ENCODE measurements around the gene OR6F1.
"Not testable (repeated sequence)": the region's sequence is repeated elsewhere in the genome, so short reads cannot be mapped to it uniquely, and the experiment has no call there.

The OR6F1 gene

DNA sequence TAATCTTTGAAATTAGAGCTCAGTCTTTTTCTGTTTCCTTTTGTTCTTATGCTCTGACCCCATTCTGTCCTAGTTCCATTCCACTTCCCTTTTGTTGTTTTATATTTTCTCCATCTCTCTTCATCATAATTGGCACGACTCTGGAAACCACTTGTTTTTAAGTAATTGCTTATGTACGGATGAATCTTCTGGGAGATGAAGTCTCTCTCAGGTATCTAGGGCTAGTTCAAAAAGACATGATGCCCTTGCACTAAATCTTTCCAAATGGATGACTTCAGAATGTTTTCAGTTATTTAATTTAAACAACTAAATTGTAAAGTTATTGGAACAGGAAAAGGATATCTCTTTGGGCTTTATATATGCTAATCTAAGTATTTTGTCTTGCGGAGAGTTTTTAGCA, at the start of gene OR6F1:
TSS of gene OR6F1 (minus strand) at position 101 of the 400 bp plus-strand sequence. CDS start 3,891 bp downstream, outside the sequence.
- in situ Hi-C loops (cut with MboI; ENCODE audit: low pct_unique_long_range_greater_than_20kb, low sequenced_read_pairs), result no loop called here
- no peak for DNase-seq

DNA sequence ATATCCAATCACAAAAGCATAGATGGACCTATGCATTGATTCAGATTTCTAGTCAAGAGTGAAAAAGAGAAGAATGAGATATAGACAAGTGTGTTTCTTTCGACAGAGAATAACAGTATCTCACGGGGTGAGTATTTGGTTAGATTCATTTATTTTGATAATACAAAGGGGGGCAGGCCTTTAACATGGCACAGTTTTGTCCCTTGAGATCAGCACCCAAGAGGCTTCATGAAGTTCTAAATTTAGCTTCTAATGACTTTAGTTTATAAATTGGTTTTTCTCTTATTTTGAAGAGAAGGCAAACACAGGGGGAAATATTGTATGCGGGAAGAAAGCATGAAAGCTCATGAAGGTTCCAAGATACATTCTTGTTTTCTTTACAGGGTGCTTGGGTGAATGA, 44.0 kb upstream of the OR6F1 start, which contains the start of gene OR1C1:
TSS of gene OR1C1 (minus strand) at position 101 of the 400 bp plus-strand sequence. CDS start 2,150 bp downstream, outside the sequence.
- in situ Hi-C loops (cut with MboI; ENCODE audit: low pct_unique_long_range_greater_than_20kb, low sequenced_read_pairs), result no loop called here
- no peak for DNase-seq

DNA sequence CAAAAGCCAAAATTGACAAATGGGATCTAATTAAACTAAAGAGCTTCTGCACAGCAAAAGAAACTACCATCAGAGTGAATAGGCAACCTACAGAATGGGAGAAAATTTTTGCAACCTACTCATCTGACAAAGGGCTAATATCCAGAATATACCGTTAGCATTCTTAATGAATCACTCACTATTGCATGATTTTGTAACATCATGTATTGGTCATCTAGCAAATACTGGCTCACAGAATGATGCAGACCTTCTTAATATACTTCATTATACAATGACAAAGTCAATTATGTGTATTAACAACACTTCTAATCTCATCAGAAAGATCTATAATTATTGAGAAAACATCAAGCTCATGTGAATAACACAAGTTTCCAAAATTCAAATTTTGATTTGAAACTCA, 37.9 kb upstream of the OR6F1 start:
- in situ Hi-C loops (cut with MboI; ENCODE audit: low pct_unique_long_range_greater_than_20kb, low sequenced_read_pairs); DNase-seq: not testable (repeated sequence)

DNA sequence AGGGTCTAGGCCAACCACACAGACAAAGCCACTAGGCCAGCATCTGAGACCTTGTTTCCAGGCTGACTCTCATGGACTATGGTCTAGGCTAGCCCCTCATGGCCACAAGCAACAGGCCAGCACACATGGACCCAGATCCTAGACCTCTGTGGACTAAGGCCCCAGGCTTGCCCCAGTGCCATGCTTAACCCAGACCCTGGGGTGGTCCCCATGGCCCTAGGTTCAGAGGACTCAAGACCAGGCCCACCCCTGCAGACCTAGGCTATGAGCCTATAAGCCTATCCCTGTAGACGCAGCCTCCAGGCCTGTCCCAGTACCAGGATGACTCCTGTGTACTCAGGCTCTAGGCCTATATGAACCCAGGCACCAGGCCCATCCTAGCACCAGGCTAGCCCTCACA, 33.4 kb upstream of the OR6F1 start:
- in situ Hi-C loops (cut with MboI; ENCODE audit: low pct_unique_long_range_greater_than_20kb, low sequenced_read_pairs), result no loop called here
- no peak for DNase-seq

DNA sequence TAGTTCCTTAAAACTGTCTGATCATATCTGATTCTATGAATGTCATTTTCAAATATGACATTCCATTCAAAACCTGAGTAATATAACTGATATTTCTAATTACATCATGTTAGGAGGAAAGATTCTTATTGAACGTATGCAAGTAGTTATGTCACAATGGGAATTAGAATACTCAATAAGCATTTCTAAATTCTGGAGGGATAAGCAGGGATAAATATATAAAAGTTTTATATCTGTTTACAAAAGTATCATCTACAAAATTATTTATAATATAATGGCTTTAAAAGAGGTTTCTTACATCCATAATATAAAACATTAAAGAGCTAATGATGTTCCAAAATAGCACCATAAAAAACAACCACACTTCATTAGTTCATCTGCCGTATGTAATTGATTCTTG, 31.6 kb upstream of the OR6F1 start, which contains the start of gene OR14A2:
TSS of gene OR14A2 (minus strand) at position 101 of the 400 bp plus-strand sequence.
- no peak for DNase-seq
- in situ Hi-C loops (cut with MboI; ENCODE audit: low pct_unique_long_range_greater_than_20kb, low sequenced_read_pairs), result no loop called here

DNA sequence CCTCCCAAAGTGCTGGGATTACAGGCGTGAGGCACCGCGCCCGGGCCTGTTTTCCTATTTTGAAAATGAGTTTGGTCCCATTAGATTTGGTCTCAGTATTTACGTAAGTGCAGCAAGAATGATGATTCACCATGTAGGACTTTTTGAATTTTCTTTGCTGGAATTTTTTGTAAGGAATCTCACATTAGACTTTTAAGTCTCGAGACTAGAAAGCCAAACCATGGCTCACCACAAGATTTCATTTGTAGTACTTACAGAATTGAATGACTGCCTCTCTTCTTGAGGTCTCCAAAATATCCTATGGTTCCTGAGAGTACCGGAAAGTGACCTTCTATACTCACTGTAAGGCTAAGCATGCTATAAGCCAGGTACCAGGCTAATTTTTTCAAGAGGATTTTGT, 31.2 kb upstream of the OR6F1 start:
- in situ Hi-C loops (cut with MboI; ENCODE audit: low pct_unique_long_range_greater_than_20kb, low sequenced_read_pairs), result no loop called here
- no peak for DNase-seq

DNA sequence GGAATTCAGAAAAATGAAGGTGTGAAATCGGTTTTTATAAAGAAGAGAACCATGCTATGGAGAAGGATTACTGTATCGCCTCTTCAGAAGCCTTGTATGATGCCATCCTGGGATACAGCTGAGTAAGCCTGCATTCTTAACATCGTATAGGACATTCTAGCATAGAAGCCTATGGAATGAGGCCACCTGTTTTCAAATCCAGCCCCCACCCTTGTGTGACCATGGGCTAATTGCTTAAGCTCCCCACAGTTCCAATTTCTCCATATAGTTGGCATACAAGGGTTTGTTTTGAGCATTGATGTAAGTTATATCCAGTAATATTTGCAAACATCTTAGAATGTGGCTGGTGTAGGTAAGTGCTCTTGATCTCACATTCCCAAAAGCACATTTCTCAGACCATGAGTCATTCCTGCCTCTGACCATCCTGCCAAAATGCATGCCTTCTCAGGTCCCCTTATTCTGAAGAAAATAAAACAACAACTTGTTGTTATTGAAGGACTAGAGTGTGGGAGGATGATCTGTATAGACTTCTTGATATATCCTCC, 30.0 kb upstream of the OR6F1 start:
- no peak for DNase-seq
- in situ Hi-C loops (cut with MboI; ENCODE audit: low pct_unique_long_range_greater_than_20kb, low sequenced_read_pairs), result no loop called here

DNA sequence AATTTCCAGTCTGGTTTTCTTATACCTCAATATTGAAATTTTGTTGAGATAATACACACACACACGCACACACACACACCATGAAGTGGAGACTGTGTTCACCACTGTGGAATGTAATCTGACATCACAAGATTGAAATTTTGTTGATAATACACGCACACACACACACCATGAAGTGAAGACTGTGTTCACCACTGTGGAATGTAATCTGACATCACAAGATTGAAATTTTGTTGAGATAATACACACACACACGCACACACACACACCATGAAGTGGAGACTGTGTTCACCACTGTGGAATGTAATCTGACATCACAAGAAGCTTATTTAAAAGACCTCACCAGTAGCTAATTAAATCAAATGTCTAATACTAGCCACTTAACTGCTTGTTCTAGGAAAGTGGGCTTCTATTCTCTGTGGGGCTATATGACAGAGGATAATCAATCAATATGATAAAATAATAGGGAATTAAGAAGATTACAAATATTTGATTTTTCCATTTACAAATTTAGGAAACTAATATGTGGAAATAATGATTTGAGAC, 25.8 kb upstream of the OR6F1 start:
- DNase-seq; in situ Hi-C loops (cut with MboI; ENCODE audit: low pct_unique_long_range_greater_than_20kb, low sequenced_read_pairs): not testable (repeated sequence)

DNA sequence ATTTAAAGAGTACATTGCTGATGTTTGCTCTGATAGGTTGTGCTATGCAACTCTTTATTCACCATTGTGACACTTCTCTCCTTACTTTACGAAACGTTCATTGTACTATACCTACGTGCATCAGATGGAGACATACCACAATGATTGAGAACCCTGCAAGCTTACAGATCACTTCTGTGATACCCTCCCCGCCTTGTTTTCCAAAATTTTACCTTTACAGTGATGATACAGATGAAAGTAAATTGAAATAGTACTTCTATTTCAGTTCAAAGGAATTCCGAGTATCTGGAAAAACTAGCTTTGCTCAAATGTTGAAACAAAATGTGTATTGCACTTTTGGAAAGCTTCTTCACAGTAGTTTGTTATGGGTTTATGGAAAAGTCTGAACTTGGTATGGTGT, 25.3 kb upstream of the OR6F1 start:
- no peak for DNase-seq
- in situ Hi-C loops (cut with MboI; ENCODE audit: low pct_unique_long_range_greater_than_20kb, low sequenced_read_pairs), result no loop called here

DNA sequence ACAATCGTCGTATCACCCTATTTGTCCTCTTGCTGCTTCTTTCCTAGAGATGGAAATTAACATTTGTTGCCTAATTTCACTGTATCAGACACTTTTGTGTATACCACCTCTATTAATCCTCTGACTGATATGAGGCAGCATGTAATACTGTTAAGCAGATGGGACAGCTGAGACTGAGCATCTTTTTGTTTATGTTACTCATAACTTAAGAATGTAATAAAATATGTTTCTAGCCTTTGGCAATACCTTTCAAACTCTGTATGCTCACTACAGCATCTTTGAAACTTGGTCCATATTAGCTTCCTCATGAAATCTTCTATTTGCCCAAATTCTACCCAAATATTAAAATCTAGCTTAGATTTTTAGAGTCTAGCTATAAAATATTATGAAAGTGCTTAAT, 24.3 kb upstream of the OR6F1 start:
- DNase-seq, result no peak
- in situ Hi-C loops (cut with MboI; ENCODE audit: low pct_unique_long_range_greater_than_20kb, low sequenced_read_pairs), result no loop called here

DNA sequence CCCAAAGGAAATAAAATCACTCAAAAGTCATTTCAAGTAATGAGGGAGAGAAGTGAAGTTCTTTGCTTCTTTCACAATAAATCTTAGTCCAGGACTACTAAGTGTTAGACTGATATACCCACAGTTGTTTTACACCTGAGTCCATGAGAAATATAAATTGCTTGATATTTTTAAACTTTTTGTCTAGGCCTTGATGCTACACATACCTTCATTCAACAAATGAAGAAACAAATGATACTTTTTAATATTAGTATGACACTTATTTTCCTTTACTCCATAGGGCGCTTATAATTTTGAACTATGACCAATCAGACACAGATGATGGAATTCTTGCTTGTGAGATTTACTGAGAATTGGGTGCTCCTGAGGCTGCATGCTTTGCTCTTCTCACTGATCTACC, 21.9 kb upstream of the OR6F1 start, which contains the start of gene OR14K1:
TSS of gene OR14K1 (plus strand) at position 301 of the 400 bp plus-strand sequence. CDS start at position 301, 0 bp downstream.
- in situ Hi-C loops (cut with MboI; ENCODE audit: low pct_unique_long_range_greater_than_20kb, low sequenced_read_pairs), result no loop called here

DNA sequence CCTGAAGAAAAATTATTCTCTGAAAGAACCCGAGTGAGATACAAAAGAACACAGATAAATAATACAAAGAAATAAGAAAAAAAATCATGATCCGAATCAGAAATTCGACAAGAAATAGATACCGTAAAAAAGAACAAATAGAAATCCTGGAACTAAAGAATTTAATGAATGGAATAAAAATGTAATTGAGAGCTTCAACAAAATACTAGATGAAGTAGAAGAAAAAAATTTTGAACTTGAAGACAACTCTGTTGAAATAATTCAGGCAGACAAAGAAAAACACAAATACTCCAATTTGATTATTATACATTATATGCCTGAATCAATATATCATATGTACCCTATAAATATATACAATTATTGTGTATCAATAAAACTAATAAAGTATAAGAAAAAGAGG, 4.8 kb upstream of the OR6F1 start:
- in situ Hi-C loops (cut with MboI; ENCODE audit: low pct_unique_long_range_greater_than_20kb, low sequenced_read_pairs), result no loop called here
- DNase-seq, result no peak

More for the DNA sequence above, 21.9 kb upstream of the OR6F1 start, which contains the start of gene OR14K1:
- DNase-seq, result no peak

DNA sequence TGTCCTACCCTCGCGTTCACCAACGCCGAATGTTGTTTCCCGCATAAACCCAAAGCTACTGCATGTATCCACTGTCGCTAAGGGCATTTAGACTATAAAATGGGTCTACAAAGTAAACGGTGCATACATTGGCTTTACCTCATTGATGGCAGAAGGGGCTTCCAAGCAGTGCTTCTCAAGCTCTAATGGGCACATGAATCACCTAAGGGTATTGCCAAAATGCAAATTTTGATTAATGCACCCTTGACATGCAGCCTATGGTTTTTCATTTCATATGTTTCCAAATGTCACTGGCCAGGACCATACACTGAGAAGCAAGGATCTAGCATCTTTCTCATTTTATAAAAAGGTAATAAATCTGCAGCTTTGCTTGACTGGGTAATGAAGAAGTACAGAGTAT, 2.7 kb downstream of the OR6F1 start:
- in situ Hi-C loops (cut with MboI; ENCODE audit: low pct_unique_long_range_greater_than_20kb, low sequenced_read_pairs), result no loop called here
- DNase-seq, result no peak

DNA sequence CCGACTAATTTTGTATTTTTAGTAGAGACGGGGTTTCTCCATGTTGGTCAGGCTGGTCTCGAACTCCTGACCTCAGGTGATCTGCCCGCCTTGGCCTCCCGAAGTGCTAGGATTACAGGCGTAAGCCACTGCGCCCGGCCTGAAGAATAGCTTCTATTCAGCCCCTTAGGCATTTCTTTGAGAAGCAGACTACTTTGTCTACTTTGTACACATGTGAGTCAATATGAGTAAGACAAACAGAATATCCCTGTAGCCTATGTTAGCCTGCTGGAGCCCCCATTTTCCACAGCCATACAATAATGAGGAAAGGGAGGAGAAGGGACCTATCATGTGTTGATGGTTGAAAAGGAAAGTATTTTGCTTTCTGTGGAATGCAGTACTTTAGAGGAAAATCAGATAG, 5.8 kb downstream of the OR6F1 start:
- in situ Hi-C loops (cut with MboI; ENCODE audit: low pct_unique_long_range_greater_than_20kb, low sequenced_read_pairs), result not testable (repeated sequence)

DNA sequence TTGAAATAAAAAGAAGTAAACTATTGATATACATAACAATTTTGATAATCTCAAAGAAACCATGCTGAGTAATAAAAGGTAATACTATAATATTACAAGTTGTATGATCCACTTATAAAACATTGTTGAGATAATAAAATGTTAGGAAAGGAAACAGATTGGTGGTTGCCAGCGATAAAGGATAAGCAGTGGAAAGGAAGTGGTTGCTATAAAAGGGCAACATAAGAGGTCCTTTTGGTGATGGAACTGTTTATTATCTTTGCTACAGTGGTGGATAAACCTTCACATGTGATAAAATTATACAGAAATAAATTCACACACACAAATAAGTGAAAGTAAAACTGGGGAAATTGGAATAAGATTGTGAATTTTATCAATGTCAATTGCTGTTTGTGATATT, 15.1 kb downstream of the OR6F1 start:
- in situ Hi-C loops (cut with MboI; ENCODE audit: low pct_unique_long_range_greater_than_20kb, low sequenced_read_pairs), result no loop called here
- no peak for DNase-seq

More for the DNA sequence above, 5.8 kb downstream of the OR6F1 start:
- DNase-seq, result not testable (repeated sequence)

DNA sequence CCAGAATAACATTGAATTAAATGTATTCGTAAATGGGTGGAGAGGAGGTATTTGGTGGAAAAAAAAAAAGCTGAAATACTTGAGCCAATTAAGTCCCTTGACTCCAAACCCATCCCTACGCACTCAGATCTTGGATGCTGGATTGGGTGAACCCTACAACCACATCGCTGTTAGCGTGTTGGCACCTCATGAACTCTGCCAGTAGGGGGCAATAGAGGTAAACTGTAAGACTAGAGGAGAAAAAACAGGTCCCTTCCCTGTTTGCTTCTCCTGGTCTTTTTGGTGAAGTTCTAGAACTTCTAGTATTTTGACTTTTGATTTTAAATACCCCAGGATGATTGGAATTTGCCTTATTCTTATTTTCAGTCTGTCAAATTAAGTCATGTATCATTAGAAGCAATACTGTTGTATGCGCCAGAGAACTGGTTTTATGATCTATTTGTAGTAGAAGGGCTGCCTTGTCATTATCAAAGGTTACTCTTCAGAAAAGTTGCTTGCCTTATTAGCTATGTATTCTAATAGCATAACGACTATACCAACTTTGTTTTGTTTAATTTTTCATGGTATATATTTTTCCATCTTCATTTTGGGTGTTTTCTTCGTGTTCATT, 35.1 kb downstream of the OR6F1 start:
- in situ Hi-C loops (cut with MboI; ENCODE audit: low pct_unique_long_range_greater_than_20kb, low sequenced_read_pairs), result no loop called here
- DNase-seq, result peak; percentile 79

DNA sequence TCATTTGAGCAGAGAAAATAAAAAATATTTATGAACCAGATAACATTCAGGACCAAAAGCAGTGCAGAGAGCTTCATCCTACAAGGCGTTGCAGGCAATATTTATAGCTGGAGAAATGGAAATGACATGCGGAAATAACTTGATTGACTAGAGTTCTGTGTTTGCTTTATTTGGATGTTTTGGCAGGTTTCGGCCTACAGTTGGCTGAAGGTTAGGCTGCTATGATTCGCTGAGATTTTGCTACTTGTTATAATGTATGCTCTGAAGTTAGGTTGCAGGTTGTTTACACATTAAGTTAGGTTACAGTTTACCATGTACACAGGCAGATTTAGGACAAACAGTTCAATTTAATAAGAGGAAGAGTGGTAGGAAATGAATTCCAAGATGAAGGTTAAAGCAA, 36.3 kb downstream of the OR6F1 start:
- in situ Hi-C loops (cut with MboI; ENCODE audit: low pct_unique_long_range_greater_than_20kb, low sequenced_read_pairs), result no loop called here

DNA sequence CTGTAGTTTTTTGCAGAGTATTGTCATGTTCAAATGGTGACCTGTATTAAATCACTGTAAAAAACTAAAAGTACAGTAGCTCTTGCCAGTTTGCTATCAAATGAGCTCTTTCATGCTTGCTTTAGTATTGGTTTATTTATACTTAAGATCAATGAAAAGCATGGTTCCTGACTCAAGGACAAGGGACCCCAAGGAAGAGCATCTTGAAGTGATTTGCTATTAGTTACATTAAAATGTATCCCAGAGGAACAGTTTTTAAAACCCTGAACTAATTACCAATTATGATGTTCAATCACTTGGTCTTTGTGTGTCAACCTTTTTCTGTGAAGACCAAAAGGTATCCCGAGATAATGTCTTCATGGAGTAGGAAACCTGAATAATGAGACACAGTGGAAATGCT, 36.8 kb downstream of the OR6F1 start, which contains the start of gene OR13G1:
TSS of gene OR13G1 (minus strand) at position 101 of the 400 bp plus-strand sequence. CDS start 6,698 bp downstream, outside the sequence.
- in situ Hi-C loops (cut with MboI; ENCODE audit: low pct_unique_long_range_greater_than_20kb, low sequenced_read_pairs), result no loop called here
- DNase-seq, result no peak

More for the DNA sequence above, 36.3 kb downstream of the OR6F1 start:
- DNase-seq, result no peak

DNA sequence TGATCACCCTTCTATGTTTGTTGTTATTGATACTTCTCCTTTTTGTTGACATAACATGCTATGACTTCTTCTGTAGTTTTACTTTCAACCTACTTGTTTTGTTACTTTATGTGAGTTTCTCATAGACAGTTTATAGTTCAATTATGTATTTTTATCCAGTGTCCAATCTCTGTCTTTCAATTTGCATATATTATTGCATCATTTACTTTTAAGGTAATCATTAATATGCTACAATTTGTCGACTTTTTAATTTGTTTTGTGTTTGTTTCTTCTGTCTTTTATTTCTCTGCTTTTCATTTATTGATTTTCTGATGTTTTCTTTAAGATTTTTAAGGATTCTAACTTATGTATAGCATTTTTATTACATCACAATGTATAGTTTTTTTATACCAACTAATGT, 47.2 kb downstream of the OR6F1 start:
- DNase-seq, result no peak
- in situ Hi-C loops (cut with MboI; ENCODE audit: low pct_unique_long_range_greater_than_20kb, low sequenced_read_pairs), result no loop called here

All from KBM-7 (cell line).